VCaP (cell line): Measurements from ENCODE around the gene LYSMD4.

Source experiments
- H3K27ac ChIP-seq: fragments of 450-650 bp; 2 replicates; pipeline ENCODE4 v1.5.1; 2017
- TF ChIP-seq, protein P1 (sequence below): fragments of 450-650 bp; conservative IDR thresholded peaks from 2 replicates; pipeline ENCODE4 v1.5.1; 2017; ENCODE audit warnings: mild to moderate bottlenecking, moderate library complexity

The LYSMD4 gene

DNA sequence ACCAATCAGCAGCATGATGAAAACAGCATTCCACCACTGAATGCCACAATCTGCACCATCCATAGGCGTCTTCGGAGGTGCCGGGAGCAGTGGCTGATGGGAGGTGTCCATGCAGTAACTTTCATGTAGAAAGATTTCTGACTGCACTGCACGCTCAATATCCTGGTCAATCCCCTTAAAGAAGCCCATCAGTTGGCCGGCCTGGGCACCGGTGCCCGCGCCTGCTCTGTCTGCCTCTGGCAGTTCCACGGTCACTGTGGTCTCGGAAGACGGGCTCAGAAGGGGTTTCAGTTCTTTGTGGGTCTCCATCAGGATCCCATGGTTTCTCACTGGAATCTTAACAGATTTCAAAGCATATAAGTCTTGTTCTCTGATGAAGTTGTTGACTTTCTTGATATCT, 3.9 kb downstream of the LYSMD4 start:
- peak overlapping the region; percentile 16; the same call in 1 of the 2 replicates for H3K27ac ChIP-seq
- TF ChIP-seq, protein P1, sequence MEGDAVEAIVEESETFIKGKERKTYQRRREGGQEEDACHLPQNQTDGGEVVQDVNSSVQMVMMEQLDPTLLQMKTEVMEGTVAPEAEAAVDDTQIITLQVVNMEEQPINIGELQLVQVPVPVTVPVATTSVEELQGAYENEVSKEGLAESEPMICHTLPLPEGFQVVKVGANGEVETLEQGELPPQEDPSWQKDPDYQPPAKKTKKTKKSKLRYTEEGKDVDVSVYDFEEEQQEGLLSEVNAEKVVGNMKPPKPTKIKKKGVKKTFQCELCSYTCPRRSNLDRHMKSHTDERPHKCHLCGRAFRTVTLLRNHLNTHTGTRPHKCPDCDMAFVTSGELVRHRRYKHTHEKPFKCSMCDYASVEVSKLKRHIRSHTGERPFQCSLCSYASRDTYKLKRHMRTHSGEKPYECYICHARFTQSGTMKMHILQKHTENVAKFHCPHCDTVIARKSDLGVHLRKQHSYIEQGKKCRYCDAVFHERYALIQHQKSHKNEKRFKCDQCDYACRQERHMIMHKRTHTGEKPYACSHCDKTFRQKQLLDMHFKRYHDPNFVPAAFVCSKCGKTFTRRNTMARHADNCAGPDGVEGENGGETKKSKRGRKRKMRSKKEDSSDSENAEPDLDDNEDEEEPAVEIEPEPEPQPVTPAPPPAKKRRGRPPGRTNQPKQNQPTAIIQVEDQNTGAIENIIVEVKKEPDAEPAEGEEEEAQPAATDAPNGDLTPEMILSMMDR, result no peak

DNA sequence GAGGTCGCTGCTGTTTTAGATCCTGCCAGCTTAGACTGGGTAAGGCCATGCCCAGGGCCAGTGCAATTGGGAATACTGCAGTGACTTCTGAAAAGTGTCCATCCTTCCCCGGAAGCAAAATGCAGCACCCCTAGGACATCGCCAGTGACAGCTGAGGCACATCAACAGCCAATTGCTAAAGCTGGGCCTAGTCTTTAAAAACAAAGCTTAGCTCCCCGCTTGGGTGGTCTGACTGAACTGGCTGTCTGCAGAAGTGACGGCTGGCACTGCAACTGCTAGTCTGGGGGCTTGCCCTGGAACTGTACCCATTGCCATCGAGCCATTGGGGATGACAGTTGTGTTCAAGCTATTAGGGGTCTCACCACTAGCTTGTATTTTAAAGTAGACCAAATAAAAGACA, 4.3 kb downstream of the LYSMD4 start:
- H3K27ac ChIP-seq, result peak overlapping the region; percentile 16; the same call in 1 of the 2 replicates
- TF ChIP-seq, protein P1, result no peak

DNA sequence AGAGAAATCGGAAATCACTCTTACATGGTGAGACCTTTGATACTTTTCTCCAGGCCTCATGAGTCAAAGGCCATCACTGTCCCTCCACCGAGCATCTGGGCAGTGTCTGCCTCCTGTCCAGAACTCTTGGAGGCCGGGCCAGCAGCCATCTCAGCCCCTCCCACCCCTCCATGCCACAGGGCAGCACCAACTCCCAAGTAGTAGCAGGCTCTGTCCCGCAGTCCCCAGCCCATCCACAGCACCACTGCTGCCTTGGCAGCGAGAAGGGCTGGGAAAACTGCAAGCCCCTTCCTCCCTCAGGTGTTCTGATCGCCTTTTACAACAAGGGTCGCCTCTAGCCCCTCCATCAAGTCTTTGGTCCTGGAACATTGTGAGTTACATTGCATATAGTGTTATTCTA, 5.5 kb downstream of the LYSMD4 start:
- H3K27ac ChIP-seq, result no peak overlapping the region

DNA sequence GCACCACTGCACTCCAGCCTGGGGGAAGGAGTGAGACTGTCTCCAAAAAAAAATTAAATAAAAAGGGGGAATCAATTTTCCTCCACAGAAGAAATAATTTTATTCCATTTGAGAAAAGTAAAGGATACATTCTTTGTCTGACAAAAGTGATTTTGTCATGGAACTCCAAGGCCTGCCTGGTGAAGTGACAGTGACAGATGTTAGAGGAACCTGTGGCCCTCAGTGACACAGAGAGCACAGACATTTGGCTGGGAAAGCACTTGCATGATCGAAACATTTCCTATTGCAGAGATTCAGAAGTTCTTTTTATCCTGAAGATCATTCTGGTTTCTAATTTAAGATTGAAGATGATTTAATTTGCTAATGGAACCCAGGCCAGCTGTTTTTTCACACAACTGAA, 5.9 kb downstream of the LYSMD4 start:
- H3K27ac ChIP-seq, result no peak overlapping the region
- TF ChIP-seq, protein P1, result no peak

More for the DNA sequence above, 5.5 kb downstream of the LYSMD4 start:
- TF ChIP-seq, protein P1, result no peak

DNA sequence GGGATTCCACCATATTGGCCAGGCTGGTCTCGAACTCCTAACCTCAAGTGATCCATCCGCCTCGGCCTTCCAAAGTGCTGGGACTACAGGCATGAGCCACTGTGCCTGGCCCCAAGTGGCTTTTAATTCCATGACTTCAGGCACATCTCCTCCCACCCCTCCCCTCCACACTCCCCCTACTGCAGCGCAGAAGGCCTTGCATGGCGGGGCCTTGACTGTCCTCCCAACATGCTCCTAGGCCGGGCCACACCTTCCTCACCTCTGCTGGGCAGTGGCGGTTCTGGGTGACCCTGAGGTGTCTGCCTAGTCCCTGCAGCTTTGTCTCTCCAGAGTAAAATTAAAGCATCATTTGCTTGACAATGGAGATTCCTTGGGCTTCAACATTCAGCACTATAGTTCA, 6.9 kb downstream of the LYSMD4 start:
- TF ChIP-seq, protein P1, result no peak
- H3K27ac ChIP-seq, result no peak overlapping the region

DNA sequence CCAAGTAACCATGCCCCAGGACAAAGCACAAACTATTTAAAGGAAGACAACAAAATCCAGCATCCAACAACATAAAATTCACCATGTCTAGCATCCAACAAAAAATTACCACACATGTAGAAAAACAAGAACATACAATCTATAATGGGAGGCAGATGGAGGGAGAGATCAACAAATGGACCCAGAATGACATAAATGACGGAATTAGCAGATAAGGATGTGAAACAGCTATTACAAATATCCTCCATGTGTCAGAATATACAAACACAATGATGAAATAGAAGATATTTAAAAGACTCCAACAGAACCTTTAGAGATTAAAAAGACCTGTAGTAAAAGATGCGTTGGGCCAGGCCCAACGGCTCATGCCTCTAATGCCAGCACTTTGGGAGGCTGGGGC, 10.8 kb downstream of the LYSMD4 start:
- no peak overlapping the region for H3K27ac ChIP-seq
- TF ChIP-seq, protein P1, result no peak

DNA sequence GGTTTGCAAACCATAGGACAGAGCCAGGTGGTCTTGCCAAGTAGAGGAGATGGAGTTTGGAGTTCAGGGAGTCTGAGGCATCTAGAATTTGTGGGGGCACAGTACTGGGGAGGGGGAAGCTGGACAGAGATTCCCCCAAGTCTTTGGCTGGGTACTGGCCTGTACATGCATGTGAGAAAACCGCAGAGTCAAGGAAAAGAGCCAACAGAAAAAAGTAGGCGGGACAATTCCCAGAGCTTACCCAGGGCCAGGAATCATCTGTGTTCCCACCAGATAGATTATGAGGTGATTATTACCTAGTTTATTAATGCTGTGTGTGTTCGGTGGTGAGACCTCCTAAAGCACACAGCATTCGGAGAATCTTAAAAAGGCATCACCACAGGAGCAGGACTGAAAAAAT, 11.3 kb downstream of the LYSMD4 start:
- H3K27ac ChIP-seq, result no peak overlapping the region

More for the DNA sequence above, 11.3 kb downstream of the LYSMD4 start:
- TF ChIP-seq, protein P1, result no peak
